BLaER1 treated with 17β-estradiol and CSF1 and Interleukin-3, amounts not matched to agents 10 nM and 100 nM (cell line): ENCODE results near the gene DOCK10.
"Not testable (repeated sequence)": the region's sequence is repeated elsewhere in the genome, so short reads cannot be mapped to it uniquely, and the experiment has no call there.

Experiments used
- H3K27ac ChIP-seq, 11 experiments: shearing (Covaris generic); formaldehyde crosslinking; 2 replicates each; pipeline ENCODE4 v1.8.1; 2022
- H3K27me3 ChIP-seq, 11 experiments: shearing (Covaris generic); formaldehyde crosslinking; 2 replicates each; pipeline ENCODE4 v1.8.1; 2022
- H3K36me3 ChIP-seq, 11 experiments: shearing (Covaris generic); formaldehyde crosslinking; 2 replicates each; pipeline ENCODE4 v1.8.1; 2022
- H3K4me1 ChIP-seq, 10 experiments: shearing (Covaris generic); formaldehyde crosslinking; 2 replicates each; pipeline ENCODE4 v1.8.1; 2022
- H3K4me2 ChIP-seq, 11 experiments: shearing (Covaris generic); formaldehyde crosslinking; 2 replicates each; pipeline ENCODE4 v1.8.1; 2022
- H3K4me3 ChIP-seq, 10 experiments: shearing (Covaris generic); formaldehyde crosslinking; 2 replicates each; pipeline ENCODE4 v1.8.1; 2022
- H3K9ac ChIP-seq, 11 experiments: shearing (Covaris generic); formaldehyde crosslinking; 2 replicates each; pipeline ENCODE4 v1.8.1; 2022
- H3K9me3 ChIP-seq, 11 experiments: shearing (Covaris generic); formaldehyde crosslinking; replicated peaks in 1 of 11; 2 replicates each; pipeline ENCODE4 v1.8.1; 2022
- H4K20me1 ChIP-seq, 11 experiments: shearing (Covaris generic); formaldehyde crosslinking; 2 replicates each; pipeline ENCODE4 v1.8.1; 2022
- Cebpa-rat ChIP-seq, 11 experiments: shearing (Covaris generic); IDR thresholded peaks; 2 replicates each; pipeline ENCODE4 v1.8.1; 2022

The DOCK10 gene

GRCh38 chr2:224951723-224952481, 90.4 kb downstream of the DOCK10 start:
- Histone ChIP-seq H3K4me1 (peaks cover 67 to 82% (median 74%) of the 10 kb centered on the region in 10 experiments), H3K9me3 (peaks cover 0 to 6% (median 0%) of the 10 kb centered on the region in 11 experiments; a peak in 4 of 22 replicates), H3K4me3 (peak overlapping the region in 5 of 10 experiments; percentile 18 to 35 (median 23); a peak in 7 of 20 replicates), H3K36me3 (peaks cover 0 to 4% (median 0%) of the 10 kb centered on the region in 11 experiments; a peak in 1 of 22 replicates), H3K27me3 (no peaks in the 10 kb centered on the region), H3K9ac (peak overlapping the region in 9 of 11 experiments; percentile 8 to 69 (median 39); a peak in 13 of 22 replicates), H3K4me2 (peak overlapping the region; percentile 59 to 93 (median 76)), H3K27ac (peak overlapping the region in 10 of 11 experiments; percentile 70 to 98 (median 94); a peak in 20 of 22 replicates), H4K20me1 (peaks cover 0 to 7% (median 0%) of the 10 kb centered on the region in 11 experiments; a peak in 2 of 22 replicates)
- TF ChIP-seq Cebpa-rat (IDR thresholded peaks at IDR 0.05) = no peak

- peak overlapping the region; percentile 13 to 98 (median 95); a peak in 21 of 22 replicates for H3K27ac ChIP-seq
- peaks cover 0 to 7% (median 0%) of the 10 kb centered on the region in 11 experiments; a peak in 2 of 22 replicates for H4K20me1 ChIP-seq
- H3K27me3 ChIP-seq = no peaks in the 10 kb centered on the region
- H3K9ac ChIP-seq = peak overlapping the region in 10 of 11 experiments; percentile 51 to 94 (median 92); a peak in 20 of 22 replicates
- peaks cover 66 to 81% (median 75%) of the 10 kb centered on the region in 10 experiments for H3K4me1 ChIP-seq
- peaks cover 0 to 6% (median 0%) of the 10 kb centered on the region in 11 experiments; a peak in 4 of 22 replicates for H3K9me3 ChIP-seq
- H3K36me3 ChIP-seq = no peaks in the 10 kb centered on the region; a peak in 1 of 22 replicates
- TF ChIP-seq Cebpa-rat (IDR thresholded peaks at IDR 0.05) = peak in 4 of 11 experiments; percentile 29 to 63 (median 54); a peak in 3 of 22 replicates
- H3K4me3 ChIP-seq = peak overlapping the region in 3 of 10 experiments; percentile 11 to 18 (median 12); a peak in 2 of 20 replicates
- peak overlapping the region; percentile 76 to 99 (median 90) for H3K4me2 ChIP-seq
Observed at GRCh38 chr2:224948859-224949258, 93.4 kb downstream of the DOCK10 start.

DNA sequence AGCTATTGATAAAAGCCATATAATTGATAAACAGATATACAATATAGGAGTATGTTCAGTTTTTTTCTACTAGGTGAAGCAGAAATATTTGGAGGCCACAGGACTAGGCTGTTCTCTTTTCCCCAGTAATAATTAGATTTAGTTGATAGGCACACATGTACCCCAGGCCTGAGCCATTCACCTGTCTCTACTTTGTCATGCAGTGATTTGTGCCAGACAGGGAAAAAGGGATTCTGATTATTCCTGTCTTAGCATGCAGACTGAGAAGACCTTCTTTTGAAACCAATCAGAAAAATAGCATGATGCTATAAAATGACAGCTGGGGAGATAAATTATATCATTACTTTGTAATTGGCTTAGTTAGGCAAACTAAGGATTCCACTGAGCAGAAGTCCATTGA, 94.3 kb downstream of the DOCK10 start:
- peak overlapping the region in 10 of 11 experiments; percentile 87 to 98 (median 95); a peak in 20 of 22 replicates for H3K27ac ChIP-seq
- no peaks in the 10 kb centered on the region for H3K27me3 ChIP-seq

DNA sequence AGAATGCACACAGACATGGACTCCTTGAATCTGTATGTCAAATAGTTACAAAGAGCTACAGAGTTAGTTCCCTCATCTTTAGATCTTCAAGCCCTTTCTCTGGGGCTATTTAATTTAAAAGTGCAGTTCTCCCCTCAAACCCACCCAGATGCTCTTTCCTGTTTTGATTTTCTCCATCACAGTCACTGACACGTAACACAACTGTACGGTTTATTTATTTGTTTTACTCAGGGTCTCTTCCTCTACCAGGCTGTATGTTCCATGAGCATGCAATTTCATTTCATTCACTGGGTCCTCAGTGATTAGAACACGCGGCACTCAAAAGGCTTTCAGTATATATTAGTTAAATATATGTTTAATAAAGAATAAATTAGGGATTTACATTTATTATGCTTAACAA, 94.7 kb downstream of the DOCK10 start:
- Histone ChIP-seq H3K9me3 (peaks cover 0 to 5% (median 0%) of the 10 kb centered on the region in 11 experiments; a peak in 3 of 22 replicates), H4K20me1 (no peaks in the 10 kb centered on the region; a peak in 1 of 22 replicates), H3K4me1 (peaks cover 55 to 81% (median 74%) of the 10 kb centered on the region in 10 experiments), H3K4me3 (peak overlapping the region; percentile 54 to 83 (median 78); a peak in 19 of 20 replicates), H3K27me3 (no peaks in the 10 kb centered on the region), H3K27ac (peak overlapping the region; percentile 77 to 98 (median 95); a peak in 21 of 22 replicates), H3K9ac (peak overlapping the region in 10 of 11 experiments; percentile 86 to 94 (median 92); a peak in 20 of 22 replicates), H3K4me2 (peak overlapping the region; percentile 76 to 99 (median 90)), H3K36me3 (no peaks in the 10 kb centered on the region; a peak in 1 of 22 replicates)
- TF ChIP-seq Cebpa-rat (IDR thresholded peaks at IDR 0.05) = no peak

More for the DNA sequence above, 94.3 kb downstream of the DOCK10 start:
- H3K4me3 ChIP-seq = peak overlapping the region in 8 of 10 experiments; percentile 1 to 83 (median 75); a peak in 7 of 20 replicates
- peaks cover 60 to 81% (median 75%) of the 10 kb centered on the region in 10 experiments for H3K4me1 ChIP-seq
- no peak for TF ChIP-seq Cebpa-rat (IDR thresholded peaks at IDR 0.05)
- H3K9me3 ChIP-seq = peaks cover 0 to 6% (median 0%) of the 10 kb centered on the region in 11 experiments; a peak in 4 of 22 replicates
- H3K36me3 ChIP-seq = no peaks in the 10 kb centered on the region; a peak in 1 of 22 replicates
- peaks cover 0 to 2% (median 0%) of the 10 kb centered on the region in 11 experiments; a peak in 2 of 22 replicates for H4K20me1 ChIP-seq
- peak overlapping the region; percentile 76 to 99 (median 90) for H3K4me2 ChIP-seq
- H3K9ac ChIP-seq = peak overlapping the region in 10 of 11 experiments; percentile 66 to 94 (median 92); a peak in 20 of 22 replicates

DNA sequence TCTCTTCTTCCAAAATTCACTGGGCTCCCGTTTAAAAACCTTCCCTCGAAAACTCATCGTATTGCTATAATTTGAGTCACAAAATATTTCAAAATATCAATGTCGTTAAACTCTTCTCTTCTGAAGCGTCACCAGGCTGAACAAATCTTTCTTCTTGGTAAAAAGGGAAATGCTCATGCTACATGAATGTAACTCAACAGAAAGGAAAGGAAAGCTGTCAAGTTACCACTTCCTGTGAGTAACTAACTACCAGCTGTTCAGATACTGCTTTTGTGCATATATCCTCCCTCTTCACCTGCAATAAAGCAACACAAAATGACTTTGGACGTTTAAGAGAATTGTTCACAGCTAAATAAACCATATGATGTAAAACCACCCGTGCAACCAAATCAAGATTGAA, 95.4 kb downstream of the DOCK10 start:
- peak overlapping the region; percentile 76 to 99 (median 90) for H3K4me2 ChIP-seq
- H3K4me1 ChIP-seq = peaks cover 54 to 81% (median 74%) of the 10 kb centered on the region in 10 experiments
- H3K4me3 ChIP-seq = peak overlapping the region; percentile 54 to 83 (median 78)
- peaks cover 0 to 5% (median 0%) of the 10 kb centered on the region in 11 experiments; a peak in 2 of 22 replicates for H3K9me3 ChIP-seq
- TF ChIP-seq Cebpa-rat (IDR thresholded peaks at IDR 0.05) = peak in 1 of 11 experiments; percentile 34; a peak in 1 of 22 replicates
- peak overlapping the region; percentile 77 to 98 (median 95) for H3K27ac ChIP-seq
- H3K9ac ChIP-seq = peak overlapping the region; percentile 82 to 94 (median 92)
- no peaks in the 10 kb centered on the region for H3K27me3 ChIP-seq
- peaks cover 0 to 6% (median 3%) of the 10 kb centered on the region in 11 experiments; a peak in 10 of 22 replicates for H4K20me1 ChIP-seq
- peaks cover 0 to 3% (median 0%) of the 10 kb centered on the region in 11 experiments; a peak in 2 of 22 replicates for H3K36me3 ChIP-seq

GRCh38 chr2:224944707-224945547, 97.3 kb downstream of the DOCK10 start:
- H3K27ac ChIP-seq = peak overlapping the region; percentile 70 to 98 (median 95)
- peak overlapping the region; percentile 77 to 99 (median 90) for H3K4me2 ChIP-seq

GRCh38 chr2:224943601-224944041, 98.6 kb downstream of the DOCK10 start:
- Histone ChIP-seq H3K36me3 (peaks cover 0 to 14% (median 0%) of the 10 kb centered on the region in 11 experiments; a peak in 5 of 22 replicates), H3K27ac (peak overlapping the region; percentile 65 to 98 (median 95)), H3K9ac (peak overlapping the region; percentile 82 to 94 (median 92)), H3K4me2 (peak overlapping the region; percentile 77 to 99 (median 90)), H4K20me1 (peaks cover 0 to 31% (median 19%) of the 10 kb centered on the region in 11 experiments; a peak in 12 of 22 replicates), H3K4me1 (peaks cover 60 to 82% (median 74%) of the 10 kb centered on the region in 10 experiments), H3K4me3 (peak overlapping the region; percentile 54 to 83 (median 78))
- H3K9me3 ChIP-seq, H3K27me3 ChIP-seq: not testable (repeated sequence)

More at GRCh38 chr2:224944707-224945547, 97.3 kb downstream of the DOCK10 start:
- Histone ChIP-seq H3K9ac (peak overlapping the region; percentile 82 to 94 (median 92)), H4K20me1 (peaks cover 0 to 22% (median 12%) of the 10 kb centered on the region in 11 experiments; a peak in 11 of 22 replicates), H3K4me1 (peaks cover 61 to 81% (median 74%) of the 10 kb centered on the region in 10 experiments), H3K4me3 (peak overlapping the region; percentile 54 to 83 (median 78)), H3K36me3 (peaks cover 0 to 10% (median 0%) of the 10 kb centered on the region in 11 experiments; a peak in 5 of 22 replicates), H3K9me3 (no peaks in the 10 kb centered on the region), H3K27me3 (no peaks in the 10 kb centered on the region)
- TF ChIP-seq Cebpa-rat (IDR thresholded peaks at IDR 0.05) = no peak
